GM12878 (cell line): ENCODE data around the gene ZNF627. TPM values are rescaled to one million over a fixed set of nuclear protein-coding genes. Genes with fewer than 3 reads are reported as not detected.
A peak's percentile ranks its signal among the peaks of the same experiment; 100 is the strongest.

ENCODE experiments used
- ATAC-seq: fragments of 200-7000 bp; cut with Tn5 transposase; 3 replicates; pipeline ENCODE4 v1.9.1; 2020; ENCODE audit warnings: mild to moderate bottlenecking, moderate library complexity
- BruUV-seq: library from RNA; stranded (reverse); fragments of 400-500 nt; replicated peaks from 2 replicates; lab custom pipeline; 2021; lab: Mats Ljungman, UMichigan
- CTCF ChIA-PET: fragments of 300-600 bp; sonication (Branson Sonifier 250); formaldehyde crosslinking; extraction: SDS; loops from one replicate; lab custom pipeline; 2021; ENCODE audit warnings: inconsistent platforms; lab: Yijun Ruan, JAX
- POLR2A ChIA-PET: fragments of 350-600 bp; formaldehyde crosslinking; extraction: SDS; loops from one replicate; lab custom pipeline; 2021; ENCODE audit warnings: inconsistent platforms; lab: Charles Lee
- RAD21 ChIA-PET: fragments of 300-600 bp; sonication (Branson Sonifier 250); formaldehyde crosslinking; loops from one replicate; lab custom pipeline; 2023; ENCODE audit warnings: antibody characterized with exemption; ENCODE audit not compliant: unreplicated experiment; lab: Charles Lee
- SMC1A ChIA-PET: fragments of 300-600 bp; sonication (Branson Sonifier 250); formaldehyde crosslinking; loops from one replicate; lab custom pipeline; 2023; ENCODE audit not compliant: unreplicated experiment, uncharacterized antibody; lab: Charles Lee
- DNase-seq: peaks from one replicate; pipeline ENCODE4 v3.0.0-alpha.2; 2011; ENCODE audit warnings: low read depth, low spot score
- FAIRE-seq: peaks from 3 replicates; lab custom pipeline; 2011; peaks lifted over from hg19 to GRCh38; lab: Jason Lieb, UNC
- H2AFZ ChIP-seq: 2 replicates; pipeline ENCODE4 v1.6.0; 2011; ENCODE audit warnings: low read depth, low read length, control low read depth; ENCODE audit not compliant: control insufficient read depth
- H3K27ac ChIP-seq: 2 replicates; pipeline ENCODE4 v1.5.1; 2011; ENCODE audit warnings: control low read depth; ENCODE audit not compliant: control insufficient read depth, insufficient read depth
- H3K27me3 ChIP-seq, 2 experiments: replicated peaks in 1 of 2; 2 replicates each; pipeline versions ENCODE4 v1.6.0 to v1.6.1; 2011; ENCODE audit warnings: low read length in 1 of 2; ENCODE audit not compliant: control insufficient read depth in 2 of 2, insufficient read depth in 2 of 2
- H3K36me3 ChIP-seq, 2 experiments: 2 replicates each; pipeline ENCODE4 v1.5.1; 2011; ENCODE audit warnings: low read length in 1 of 2; ENCODE audit not compliant: control insufficient read depth in 2 of 2, insufficient read depth in 2 of 2
- H3K4me1 ChIP-seq: 2 replicates; pipeline ENCODE4 v1.6.1; 2011; ENCODE audit warnings: mild to moderate bottlenecking, low read length, moderate library complexity, mixed read lengths; ENCODE audit not compliant: control insufficient read depth, insufficient read depth
- H3K4me2 ChIP-seq: 2 replicates; pipeline ENCODE4 v1.6.0; 2011; ENCODE audit warnings: control low read depth; ENCODE audit not compliant: control insufficient read depth, insufficient read depth
- H3K4me3 ChIP-seq: fragments of 200-600 bp; sonication (generic); 2 replicates; pipeline ENCODE4 v1.5.1; 2016
- H3K79me2 ChIP-seq: 2 replicates; pipeline ENCODE4 v1.6.0; 2011; ENCODE audit warnings: low read length; ENCODE audit not compliant: control insufficient read depth, insufficient read depth
- H3K9ac ChIP-seq: 2 replicates; pipeline ENCODE4 v1.8.0; 2011; ENCODE audit warnings: low read length, control low read depth, mixed read lengths; ENCODE audit not compliant: control insufficient read depth, insufficient read depth
- H3K9me3 ChIP-seq: replicated peaks from 3 replicates; pipeline ENCODE4 v1.5.1; 2011; ENCODE audit warnings: mild to moderate bottlenecking, low read length; ENCODE audit not compliant: control insufficient read depth, insufficient read depth
- H4K20me1 ChIP-seq: 2 replicates; pipeline ENCODE4 v1.6.0; 2011; ENCODE audit not compliant: control insufficient read depth, insufficient read depth
- BCL11A ChIP-seq: IDR thresholded peaks from 2 replicates; pipeline ENCODE4 v1.6.1; 2011; ENCODE audit warnings: low read depth, low read length
- BHLHE40 ChIP-seq, 2 experiments: fragments of 450-650 bp in 1 of 2; IDR thresholded peaks; 2 replicates each; pipeline ENCODE4 v1.6.1; 2011 to 2017; ENCODE audit warnings: low read depth in 2 of 2, borderline replicate concordance in 1 of 2, improper control_type of control experiment in 1 of 2, low read length in 1 of 2, mild to moderate bottlenecking in 1 of 2
- CBX3 ChIP-seq: fragments of 200-600 bp; sonication (generic); IDR thresholded peaks from 2 replicates; pipeline ENCODE4 v1.6.1; 2016; ENCODE audit warnings: low read depth, borderline replicate concordance
- CREB1 ChIP-seq: IDR thresholded peaks from 2 replicates; pipeline ENCODE4 v1.6.1; 2012; ENCODE audit warnings: low read depth, mild to moderate bottlenecking, inconsistent platforms
- CTCF ChIP-seq, 3 experiments: IDR thresholded peaks in 2 of 3; conservative IDR thresholded peaks in 1 of 3; 2 replicates each; pipeline ENCODE4 v1.5.1; 2011; ENCODE audit warnings: low read depth in 3 of 3, low read length in 3 of 3, mild to moderate bottlenecking in 3 of 3, control low read depth in 2 of 3, moderate library complexity in 2 of 3, inconsistent platforms in 1 of 3, mixed read lengths in 1 of 3; ENCODE audit not compliant: control insufficient read depth in 2 of 3, insufficient read depth in 1 of 3; ENCODE audit errors: extremely low read depth in 1 of 3
- IKZF1 ChIP-seq: fragments of 450-650 bp; conservative IDR thresholded peaks from 2 replicates; pipeline ENCODE4 v1.6.1; 2017; ENCODE audit warnings: antibody characterized with exemption, mild to moderate bottlenecking
- NFXL1 ChIP-seq: fragments of 450-650 bp; IDR thresholded peaks from 2 replicates; pipeline ENCODE4 v1.6.1; 2017; ENCODE audit warnings: antibody characterized with exemption, mild to moderate bottlenecking, borderline replicate concordance
- PKNOX1 ChIP-seq: fragments of 450-650 bp; IDR thresholded peaks from 2 replicates; pipeline ENCODE4 v1.6.1; 2016; ENCODE audit warnings: mild to moderate bottlenecking
- PML ChIP-seq: IDR thresholded peaks from 2 replicates; pipeline ENCODE4 v1.6.1; 2012; ENCODE audit warnings: low read length, inconsistent platforms
- RAD21 ChIP-seq: IDR thresholded peaks from 2 replicates; pipeline ENCODE4 v1.6.1; 2011; ENCODE audit warnings: mild to moderate bottlenecking, low read depth, low read length, moderate library complexity; ENCODE audit not compliant: insufficient read depth
- RB1 ChIP-seq: fragments of 450-650 bp; formaldehyde crosslinking; IDR thresholded peaks from 2 replicates; pipeline ENCODE4 v1.6.1; 2017; ENCODE audit warnings: mild to moderate bottlenecking, borderline replicate concordance
- RUNX3 ChIP-seq: IDR thresholded peaks from 2 replicates; pipeline ENCODE4 v1.6.1; 2012; ENCODE audit warnings: low read length, inconsistent platforms
- SKIL ChIP-seq: fragments of 450-650 bp; IDR thresholded peaks from 2 replicates; pipeline ENCODE4 v1.6.1; 2017; ENCODE audit warnings: mild to moderate bottlenecking, low read depth, inconsistent platforms; ENCODE audit not compliant: poor library complexity, severe bottlenecking
- SMARCA5 ChIP-seq: fragments of 450-650 bp; IDR thresholded peaks from 2 replicates; pipeline ENCODE4 v1.6.1; 2017; ENCODE audit warnings: mild to moderate bottlenecking
- SMC3 ChIP-seq: IDR thresholded peaks from 2 replicates; pipeline ENCODE4 v1.6.1; 2011; ENCODE audit warnings: low read length, improper control_type of control experiment, borderline replicate concordance
- STAT3 ChIP-seq: IDR thresholded peaks from 2 replicates; pipeline ENCODE4 v1.6.1; 2011; ENCODE audit warnings: low read depth, low read length, improper control_type of control experiment
- WRNIP1 ChIP-seq: IDR thresholded peaks from 2 replicates; pipeline ENCODE4 v1.6.1; 2011; ENCODE audit warnings: low read depth, low read length, improper control_type of control experiment, borderline replicate concordance
- YY1 ChIP-seq: IDR thresholded peaks from 2 replicates; pipeline ENCODE4 v1.6.1; 2011; ENCODE audit warnings: low read depth, mild to moderate bottlenecking, low read length
- WGBS: methylation state at CpG from one replicate; pipeline ENCODE4 v1.1.6; 2016; ENCODE audit warnings: low lambda C conversion rate; ENCODE audit not compliant: insufficient replicate concordance, insufficient coverage; ENCODE audit errors: missing lambda C conversion rate; 5-methylcytosine and 5-hydroxymethylcytosine counted together
- in situ Hi-C: fragments of 300-500 bp; cut with MboI; formaldehyde crosslinking; loops from 9 replicates; pipeline ENCODE4 v1.14.3; 2018; ENCODE audit warnings: mixed read lengths
- intact Hi-C: fragments of 100-400 bp; cut with micrococcal nuclease; formaldehyde crosslinking; loops from one replicate; pipeline ENCODE4 v1.14.2; 2022; ENCODE audit not compliant: unreplicated experiment
- polyA plus RNA-seq, 11 experiments: library from polyadenylated mRNA; depleted of rRNA in 4 of 11; unstranded in 6 of 11; stranded (reverse) in 5 of 11; fragments of >200 nt; fragmentation: Nextera tagmentation in 4 of 11; fragmentation: Illumina TruSeq in 1 of 11; extraction: Ambion mirVana in 4 of 11; extraction: Trizol in 1 of 11; gene quantifications; 1 replicate in 1 of 11; 2 replicates in 10 of 11; pipeline versions ENCODE4 v1.2.1 to v1.2.3, GENCODE V29; 2011 to 2016; ENCODE audit warnings: inconsistent platforms in 2 of 11, missing spikeins in 2 of 11, low read depth in 1 of 11
- total RNA-seq, 4 experiments: library from RNA; depleted of rRNA in 3 of 4; stranded (reverse); fragments of >200 nt in 3 of 4; fragmentation: Illumina TruSeq in 1 of 4; extraction: Trizol in 1 of 4; gene quantifications; 2 replicates each; pipeline versions ENCODE4 v1.2.1 to v1.2.3, GENCODE V29; 2013 to 2021

Gene ZNF627
- total and polyA plus RNA-seq, 10 of the 15 experiments (the other 5 are each of a cell fraction or from before 2014, with no cell fraction given): 5.1 to 13.7 (median 10.2) TPM

- no TSS peak for BruUV-seq
- Histone ChIP-seq H3K4me1 (peaks cover 26% of the 10 kb centered on the region), H3K9ac (no peak overlapping the region), H3K4me3 (no peak overlapping the region), H2AFZ (peak overlapping the region; percentile 58; the same call in 1 of the 2 replicates), H3K4me2 (peak overlapping the region; percentile 14; the same call in 1 of the 2 replicates), H4K20me1 (no peaks in the 10 kb centered on the region), H3K36me3 (no peaks in the 10 kb centered on the region), H3K27ac (no peak overlapping the region), H3K79me2 (no peaks in the 10 kb centered on the region), H3K27me3 (no peaks in the 10 kb centered on the region), H3K9me3 (no peaks in the 10 kb centered on the region)
- ChIA-PET SMC1A (interaction anchor here (0.5 to 12.2 kb wide), 8 partner anchors 18 to 262 kb away, joined by 3 to 215 read pairs (median 5); partner anchors contain the start of genes ECSIT and ELOF1), CTCF (interaction anchor here (0.7 to 14.2 kb wide), 8 partner anchors 9 to 210 kb away, joined by 3 to 225 read pairs (median 4); partner anchors contain the start of gene ELOF1), POLR2A (interaction anchor here (0.7 to 7.5 kb wide), 2 partner anchors 26 to 539 kb away, joined by 3 to 94 read pairs; partner anchors contain the start of gene ELOF1), RAD21 (interaction anchor here (1.7 to 11.4 kb wide), 4 partner anchors 26 to 206 kb away, joined by 4 to 172 read pairs (median 8); partner anchors contain the start of genes ECSIT and ELOF1)
- DNase-seq (no peak), FAIRE-seq (peak; percentile 90), ATAC-seq (peak; percentile 81)
- in situ Hi-C loops (loop anchor here (5.0 to 25.0 kb wide), 2 partner anchors 90 to 1575 kb away; partner anchors contain the start of genes IER2 and STX10), intact Hi-C loops (loop anchor here (1.0 kb wide), 3 partner anchors 27 to 91 kb away; no protein-coding TSS in a partner anchor)
- WGBS: 2% methylated on average over 7 of the region's 7 CpGs
- peak; percentile 12; the same call in 1 of the 2 replicates for TF ChIP-seq PKNOX1
- no peak for TF ChIP-seq NFXL1
- TF ChIP-seq PML: no peak
- 0 out of 4 replicates have a peak, but pooled peaks of 1 of the 2 experiments have one; percentile 34 for TF ChIP-seq BHLHE40 (IDR thresholded peaks at IDR 0.05; ENCODE audit: borderline replicate concordance in 1 of 2, low read depth in 2 of 2, low read length in 1 of 2)
- peak; percentile 75 for TF ChIP-seq YY1
- 0 out of 2 replicates have a peak, but pooled peaks have one; percentile 44 for TF ChIP-seq STAT3
- TF ChIP-seq WRNIP1: peak; percentile 94
- peak; percentile 45; the same call in 1 of the 2 replicates for TF ChIP-seq RB1
- TF ChIP-seq BCL11A: no peak
- peak; percentile 25; the same call in 1 of the 2 replicates for TF ChIP-seq IKZF1
- peak; percentile 90 to 98 (median 97) for TF ChIP-seq CTCF (IDR thresholded peaks at IDR 0.05 in 2 of 3, conservative IDR thresholded peaks at IDR 0.05 in 1 of 3; ENCODE audit: control insufficient read depth in 2 of 3, extremely low read depth in 1 of 3, insufficient read depth in 1 of 3, low read depth in 3 of 3, low read length in 3 of 3)
- TF ChIP-seq RAD21: peak; percentile 96
- TF ChIP-seq SMC3: peak; percentile 98
- no peak for TF ChIP-seq CBX3
- TF ChIP-seq SKIL: no peak
- peak; percentile 62; the same call in 1 of the 2 replicates for TF ChIP-seq SMARCA5
- peak; percentile 57 for TF ChIP-seq RUNX3
- no peak for TF ChIP-seq CREB1
These were observed 9.8 kb upstream of the ZNF627 start for GRCh38 chr19:11587302-11587974.
